ENCODE data around the gene CAPS2.

CAPS2 gene

DNA sequence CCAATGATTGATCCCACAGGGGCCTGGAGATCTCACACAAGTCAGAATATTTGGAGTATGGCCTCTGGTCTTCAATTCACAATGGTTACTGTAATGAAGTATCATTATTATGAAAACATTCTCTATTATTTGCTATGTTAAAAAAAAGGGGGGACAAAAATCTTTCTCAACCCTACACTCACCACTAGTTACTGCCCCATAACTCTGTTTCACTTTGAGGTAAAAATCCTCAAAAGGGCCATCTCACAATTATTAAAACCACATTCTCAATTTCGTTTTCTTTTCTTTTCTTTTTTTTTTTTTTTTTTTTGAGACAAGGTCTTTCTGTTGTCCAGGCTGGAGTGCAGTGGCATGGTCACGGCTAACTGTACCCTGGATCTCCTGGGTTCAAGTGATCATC, 60.9 kb downstream of the CAPS2 start:
- Histone ChIP-seq H3K27ac (ENCODE audit: low read depth, low read length) (no peak overlapping the region), H3K36me3 (ENCODE audit: control insufficient read depth, insufficient read depth, low read length) (no peaks in the 10 kb centered on the region), H3K9ac (ENCODE audit: low read depth, low read length) (no peak overlapping the region), H3K4me3 (ENCODE audit: low read depth, low read length) (no peak overlapping the region), H3K27me3 (ENCODE audit: control insufficient read depth, insufficient read depth, low read length) (no peaks in the 10 kb centered on the region), H3K9me3 (ENCODE audit: control insufficient read depth, insufficient read depth, low read length) (peaks cover 4% of the 10 kb centered on the region; the same call in 1 of the 2 replicates), H3K4me1 (ENCODE audit: control insufficient read depth, insufficient read depth, low read length) (no peaks in the 10 kb centered on the region)

DNA sequence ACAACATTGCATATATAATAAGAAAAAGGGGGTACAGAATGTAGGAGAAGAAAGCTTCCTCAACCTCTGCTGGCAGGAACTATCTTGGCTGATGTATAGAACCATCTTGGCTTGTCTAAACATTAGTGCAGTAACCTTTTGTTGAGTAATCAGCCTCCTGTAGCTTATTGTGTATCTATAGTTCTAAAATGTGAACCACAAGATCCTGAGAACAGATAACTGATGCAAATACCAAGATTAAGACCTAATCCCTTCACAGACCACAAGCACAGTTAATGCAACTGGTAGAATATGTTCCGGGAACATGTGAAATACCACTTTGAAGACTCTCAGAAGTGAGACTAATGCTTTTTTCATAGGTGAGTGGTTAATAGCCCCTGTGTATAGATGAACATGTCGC, 69.8 kb downstream of the CAPS2 start:
- H3K4me3 ChIP-seq (ENCODE audit: low read depth, low read length) = no peak overlapping the region
- no peaks in the 10 kb centered on the region for H3K36me3 ChIP-seq (ENCODE audit: control insufficient read depth, insufficient read depth, low read length)
- no peaks in the 10 kb centered on the region for H3K27me3 ChIP-seq (ENCODE audit: control insufficient read depth, insufficient read depth, low read length)
- no peak overlapping the region for H3K9ac ChIP-seq (ENCODE audit: low read depth, low read length)
- H3K27ac ChIP-seq (ENCODE audit: low read depth, low read length) = no peak overlapping the region
- H3K9me3 ChIP-seq (ENCODE audit: control insufficient read depth, insufficient read depth, low read length) = no peaks in the 10 kb centered on the region
- H3K4me1 ChIP-seq (ENCODE audit: control insufficient read depth, insufficient read depth, low read length) = peaks cover 15% of the 10 kb centered on the region

DNA sequence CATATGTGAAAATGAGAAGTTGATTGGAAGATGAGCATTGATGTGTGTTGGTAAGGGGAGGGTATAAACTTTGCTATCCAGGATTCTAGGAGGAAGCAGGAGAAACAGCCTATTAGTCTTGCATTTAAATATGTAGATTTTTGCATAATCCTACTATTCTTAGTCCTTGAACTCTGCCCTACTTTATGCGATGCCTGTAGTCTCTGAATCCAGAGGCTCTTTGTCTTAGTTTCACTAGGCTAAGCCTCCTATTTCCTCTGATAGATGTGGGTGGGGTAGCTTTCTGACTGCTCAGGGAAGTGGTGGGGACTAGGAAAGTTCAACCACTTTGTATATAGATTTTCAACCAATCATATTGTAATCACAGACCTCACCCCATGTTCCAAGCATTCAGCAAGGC, 71.0 kb downstream of the CAPS2 start:
- no peaks in the 10 kb centered on the region for H3K27me3 ChIP-seq (ENCODE audit: control insufficient read depth, insufficient read depth, low read length)
- no peaks in the 10 kb centered on the region for H3K9me3 ChIP-seq (ENCODE audit: control insufficient read depth, insufficient read depth, low read length)
- peaks cover 15% of the 10 kb centered on the region for H3K4me1 ChIP-seq (ENCODE audit: control insufficient read depth, insufficient read depth, low read length)
- 0 out of 2 replicates have a peak overlapping the region, but pooled peaks have one; percentile 4 for H3K4me3 ChIP-seq (ENCODE audit: low read depth, low read length)
- H3K36me3 ChIP-seq (ENCODE audit: control insufficient read depth, insufficient read depth, low read length) = no peaks in the 10 kb centered on the region
- no peak overlapping the region for H3K9ac ChIP-seq (ENCODE audit: low read depth, low read length)
- peak overlapping the region; percentile 62 for H3K27ac ChIP-seq (ENCODE audit: low read depth, low read length)

DNA sequence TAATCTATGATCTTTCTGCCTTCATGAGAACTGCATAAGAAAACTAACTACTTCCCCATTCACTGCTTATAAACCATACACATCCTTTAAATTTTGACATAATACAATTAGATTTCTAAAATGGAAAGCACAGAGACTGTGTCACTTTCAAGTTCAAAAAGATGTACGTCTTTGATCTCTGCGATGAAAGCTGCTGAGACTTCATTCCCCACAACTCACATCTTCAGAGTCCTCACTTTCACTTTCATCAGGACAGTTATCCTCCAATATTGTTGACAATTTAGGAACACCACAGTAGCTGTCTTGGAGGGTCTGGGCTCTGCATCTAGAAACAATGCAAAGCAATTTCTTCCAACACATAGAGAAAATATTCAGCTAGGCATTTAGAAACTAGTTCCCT, 72.6 kb downstream of the CAPS2 start:
- H3K9ac ChIP-seq (ENCODE audit: low read depth, low read length) = no peak overlapping the region
- H3K36me3 ChIP-seq (ENCODE audit: control insufficient read depth, insufficient read depth, low read length) = no peaks in the 10 kb centered on the region
- no peaks in the 10 kb centered on the region for H3K9me3 ChIP-seq (ENCODE audit: control insufficient read depth, insufficient read depth, low read length)
- no peaks in the 10 kb centered on the region for H3K27me3 ChIP-seq (ENCODE audit: control insufficient read depth, insufficient read depth, low read length)
- no peak overlapping the region for H3K4me3 ChIP-seq (ENCODE audit: low read depth, low read length)
- peaks cover 15% of the 10 kb centered on the region for H3K4me1 ChIP-seq (ENCODE audit: control insufficient read depth, insufficient read depth, low read length)
- H3K27ac ChIP-seq (ENCODE audit: low read depth, low read length) = no peak overlapping the region

GRCh38 chr12:75245108-75245507, 85.0 kb downstream of the CAPS2 start:
- Histone ChIP-seq H3K27me3 (ENCODE audit: control insufficient read depth, insufficient read depth, low read length) (no peaks in the 10 kb centered on the region), H3K4me3 (ENCODE audit: low read depth, low read length) (no peak overlapping the region), H3K9ac (ENCODE audit: low read depth, low read length) (no peak overlapping the region), H3K9me3 (ENCODE audit: control insufficient read depth, insufficient read depth, low read length) (no peaks in the 10 kb centered on the region), H3K27ac (ENCODE audit: low read depth, low read length) (no peak overlapping the region), H3K36me3 (ENCODE audit: control insufficient read depth, insufficient read depth, low read length) (no peaks in the 10 kb centered on the region), H3K4me1 (ENCODE audit: control insufficient read depth, insufficient read depth, low read length) (no peaks in the 10 kb centered on the region)

DNA sequence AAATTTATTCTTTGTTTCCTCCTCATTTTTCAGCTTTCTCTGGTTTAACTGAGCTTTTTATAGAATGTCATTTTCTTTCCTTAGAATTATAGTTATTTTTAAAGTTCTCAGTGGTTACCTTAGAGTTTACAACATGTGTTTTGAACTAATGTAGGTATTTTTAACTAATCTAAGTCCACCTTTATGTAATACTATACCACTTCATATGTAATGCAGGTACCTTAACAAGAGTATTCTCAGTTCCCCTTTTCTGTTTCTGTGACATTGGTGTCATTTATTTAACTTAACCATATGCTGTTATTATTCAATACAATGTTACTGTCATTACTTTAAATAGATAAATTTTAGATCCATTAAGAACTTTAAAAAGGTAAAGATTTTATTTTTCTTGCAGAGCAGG, 90.1 kb downstream of the CAPS2 start:
- no peaks in the 10 kb centered on the region for H3K4me1 ChIP-seq (ENCODE audit: control insufficient read depth, insufficient read depth, low read length)

GRCh38 chr12:75236206-75236605, 93.9 kb downstream of the CAPS2 start:
- Histone ChIP-seq H3K4me1 (ENCODE audit: control insufficient read depth, insufficient read depth, low read length) (no peaks in the 10 kb centered on the region), H3K27ac (ENCODE audit: low read depth, low read length) (no peak overlapping the region), H3K36me3 (ENCODE audit: control insufficient read depth, insufficient read depth, low read length) (no peaks in the 10 kb centered on the region), H3K9me3 (ENCODE audit: control insufficient read depth, insufficient read depth, low read length) (no peaks in the 10 kb centered on the region), H3K27me3 (ENCODE audit: control insufficient read depth, insufficient read depth, low read length) (no peaks in the 10 kb centered on the region), H3K9ac (ENCODE audit: low read depth, low read length) (no peak overlapping the region), H3K4me3 (ENCODE audit: low read depth, low read length) (no peak overlapping the region)

More for the DNA sequence above, 90.1 kb downstream of the CAPS2 start:
- Histone ChIP-seq H3K36me3 (ENCODE audit: control insufficient read depth, insufficient read depth, low read length) (no peaks in the 10 kb centered on the region), H3K9me3 (ENCODE audit: control insufficient read depth, insufficient read depth, low read length) (no peaks in the 10 kb centered on the region), H3K27ac (ENCODE audit: low read depth, low read length) (no peak overlapping the region), H3K4me3 (ENCODE audit: low read depth, low read length) (no peak overlapping the region), H3K9ac (ENCODE audit: low read depth, low read length) (no peak overlapping the region), H3K27me3 (ENCODE audit: control insufficient read depth, insufficient read depth, low read length) (no peaks in the 10 kb centered on the region)

- H3K9me3 ChIP-seq (ENCODE audit: control insufficient read depth, insufficient read depth, low read length) = no peaks in the 10 kb centered on the region
- no peak overlapping the region for H3K27ac ChIP-seq (ENCODE audit: low read depth, low read length)
- no peaks in the 10 kb centered on the region for H3K4me1 ChIP-seq (ENCODE audit: control insufficient read depth, insufficient read depth, low read length)
- no peak overlapping the region for H3K9ac ChIP-seq (ENCODE audit: low read depth, low read length)
- H3K27me3 ChIP-seq (ENCODE audit: control insufficient read depth, insufficient read depth, low read length) = no peaks in the 10 kb centered on the region
- no peak overlapping the region for H3K4me3 ChIP-seq (ENCODE audit: low read depth, low read length)
- H3K36me3 ChIP-seq (ENCODE audit: control insufficient read depth, insufficient read depth, low read length) = no peaks in the 10 kb centered on the region
These were observed 103.0 kb downstream of the CAPS2 start for GRCh38 chr12:75227132-75227531.

Measured in HUES48 (cell line).